Left colon (tissue), 2 donors: ENCODE measurements around the gene SLC25A10. TPM values are rescaled to one million over a fixed set of nuclear protein-coding genes. Genes with fewer than 3 reads are reported as not detected.

Experiments used
- ATAC-seq: fragments of 200-7000 bp; cut with Tn5 transposase; one replicate; pipeline ENCODE4 v1.9.1; 2020; ENCODE audit warnings: mild to moderate bottlenecking, moderate library complexity
- DNase-seq, 2 donors: peaks; one replicate each; pipeline ENCODE4 v3.0.0-alpha.2; 2020
- intact Hi-C, 2 donors: fragments of 100-400 bp; cut with DNase I in 1 of 2; cut with micrococcal nuclease in 1 of 2; formaldehyde crosslinking; loops; one replicate each; pipeline versions ENCODE4 v1.11.2 to v1.14.0; 2022; cut with DNase I, micrococcal nuclease
- total RNA-seq, 2 donors: library from RNA; stranded (reverse); fragmentation: NEBNext Ultra II Directional; extraction: Animal tissue kit (Norgen Biotek cat#: 25700); gene quantifications; one replicate each; pipeline ENCODE4 v1.2.1, GENCODE V29; 2021
- donor health status: DM: no; HTN: no; CAD: no.
- donor health status: DM: yes; HTN: yes; CAD: no.

SLC25A10 gene
- total RNA-seq, 2 donors from 2014 or later, result 52.5 to 76.2 TPM

- ATAC-seq (no peak), DNase-seq (no peak)
- intact Hi-C loops, result no loop called here
Measured at GRCh38 chr17:81684442-81684911, 27.6 kb upstream of the SLC25A10 start.

- intact Hi-C loops, result no loop called here
- DNase-seq (no peak), ATAC-seq (no peak)
Measured at GRCh38 chr17:81685108-81685507, 27.0 kb upstream of the SLC25A10 start.

- no peak for ATAC-seq
- no peak for DNase-seq
- intact Hi-C loops, result no loop called here
Measured at GRCh38 chr17:81686614-81687013, 25.5 kb upstream of the SLC25A10 start.

GRCh38 chr17:81687770-81688541 lies 24.1 kb upstream of the SLC25A10 start:
- DNase-seq, result no peak
- intact Hi-C loops, result no loop called here
- no peak for ATAC-seq

GRCh38 chr17:81688616-81689015 lies 23.5 kb upstream of the SLC25A10 start:
- no peak for ATAC-seq
- intact Hi-C loops, result no loop called here

GRCh38 chr17:81690066-81690465 lies 22.0 kb upstream of the SLC25A10 start:
- intact Hi-C loops, result no loop called here
- DNase-seq (no peak), ATAC-seq (no peak)

More at GRCh38 chr17:81688616-81689015, 23.5 kb upstream of the SLC25A10 start:
- DNase-seq, result no peak

- DNase-seq (no peak), ATAC-seq (no peak)
- intact Hi-C loops, result no loop called here
Measured at GRCh38 chr17:81690549-81690948, 21.5 kb upstream of the SLC25A10 start.

GRCh38 chr17:81691196-81691595 lies 20.9 kb upstream of the SLC25A10 start:
- ATAC-seq (no peak), DNase-seq (no peak)
- intact Hi-C loops, result no loop called here

- no peak for DNase-seq
- no peak for ATAC-seq
- intact Hi-C loops, result no loop called here
Measured at GRCh38 chr17:81691608-81692007, 20.5 kb upstream of the SLC25A10 start.

GRCh38 chr17:81693509-81694210 lies 18.4 kb upstream of the SLC25A10 start:
- DNase-seq, result no peak
- intact Hi-C loops, result no loop called here
- ATAC-seq, result no peak

GRCh38 chr17:81694810-81695209 lies 17.3 kb upstream of the SLC25A10 start:
- intact Hi-C loops, result no loop called here

GRCh38 chr17:81695211-81695610 lies 16.9 kb upstream of the SLC25A10 start:
- intact Hi-C loops, result no loop called here
- DNase-seq (no peak), ATAC-seq (peak; percentile 3)

More at GRCh38 chr17:81694810-81695209, 17.3 kb upstream of the SLC25A10 start:
- DNase-seq, result no peak
- ATAC-seq, result no peak

GRCh38 chr17:81695801-81696200 lies 16.3 kb upstream of the SLC25A10 start:
- intact Hi-C loops, result no loop called here
- ATAC-seq (no peak), DNase-seq (no peak)

GRCh38 chr17:81696218-81696941 lies 15.7 kb upstream of the SLC25A10 start:
- intact Hi-C loops, result no loop called here
- ATAC-seq, result peak; percentile 3
- DNase-seq, result no peak

GRCh38 chr17:81697261-81698044 lies 14.6 kb upstream of the SLC25A10 start:
- intact Hi-C loops, result no loop called here
- ATAC-seq (no peak), DNase-seq (no peak)

GRCh38 chr17:81700353-81701287 lies 11.5 kb upstream of the SLC25A10 start:
- no peak for ATAC-seq
- intact Hi-C loops, result no loop called here
- no peak for DNase-seq

GRCh38 chr17:81701288-81702071 lies 10.6 kb upstream of the SLC25A10 start:
- intact Hi-C loops, result no loop called here
- ATAC-seq (peak; percentile 9), DNase-seq (no peak)
